Keratinocyte (primary cell): ENCODE results near the gene CD93. TPM values are rescaled to one million over a fixed set of nuclear protein-coding genes. Genes with fewer than 3 reads are reported as not detected.

Experiments used
- DNase-seq: peaks from one replicate; pipeline ENCODE4 v3.0.0-alpha.2; 2011; ENCODE audit warnings: low read depth, missing footprints, low spot score
- FAIRE-seq: peaks from 2 replicates; lab custom pipeline; 2011; peaks lifted over from hg19 to GRCh38; lab: Jason Lieb, UNC
- H2AFZ ChIP-seq: 2 replicates; pipeline ENCODE4 v1.6.0; 2012; ENCODE audit warnings: low read length, control low read depth, inconsistent platforms; ENCODE audit not compliant: control insufficient read depth
- H3K27ac ChIP-seq: 2 replicates; pipeline ENCODE4 v1.5.1; 2011; ENCODE audit warnings: low read length; ENCODE audit not compliant: control insufficient read depth, insufficient read depth
- H3K27me3 ChIP-seq: 3 replicates; pipeline ENCODE4 v1.6.0; 2011; ENCODE audit warnings: low read length; ENCODE audit not compliant: control insufficient read depth, insufficient read depth; ENCODE audit errors: extremely low read depth
- H3K36me3 ChIP-seq, 2 experiments: 2 replicates in 1 of 2; 3 replicates in 1 of 2; pipeline ENCODE4 v1.5.1; 2011; ENCODE audit warnings: low read length in 2 of 2, mild to moderate bottlenecking in 1 of 2; ENCODE audit not compliant: control insufficient read depth in 2 of 2, insufficient read depth in 2 of 2; ENCODE audit errors: extremely low read depth in 1 of 2
- H3K4me1 ChIP-seq: 3 replicates; pipeline ENCODE4 v1.5.1; 2011; ENCODE audit warnings: low read length; ENCODE audit not compliant: control insufficient read depth, insufficient read depth; ENCODE audit errors: extremely low read depth
- H3K4me2 ChIP-seq: 3 replicates; pipeline ENCODE4 v1.6.0; 2011; ENCODE audit warnings: low read depth, low read length; ENCODE audit not compliant: control insufficient read depth, insufficient read depth; ENCODE audit errors: extremely low read depth
- H3K4me3 ChIP-seq, 3 experiments: fragments of 200-600 bp in 1 of 3; sonication (generic) in 1 of 3; 2 replicates in 2 of 3; 3 replicates in 1 of 3; pipeline ENCODE4 v1.5.1; 2011 to 2016; ENCODE audit warnings: low read length in 3 of 3, mild to moderate bottlenecking in 3 of 3, control low read depth in 2 of 3, inconsistent platforms in 1 of 3, low read depth in 1 of 3, mixed read lengths in 1 of 3, mixed run types in 1 of 3, moderate library complexity in 1 of 3; ENCODE audit not compliant: control insufficient read depth in 2 of 3, insufficient read depth in 2 of 3; ENCODE audit errors: extremely low read depth in 1 of 3
- H3K79me2 ChIP-seq: 2 replicates; pipeline ENCODE4 v1.6.0; 2012; ENCODE audit warnings: low read length; ENCODE audit not compliant: control insufficient read depth, insufficient read depth
- H3K9ac ChIP-seq: 3 replicates; pipeline ENCODE4 v1.6.0; 2011; ENCODE audit warnings: low read length; ENCODE audit not compliant: control insufficient read depth, insufficient read depth; ENCODE audit errors: extremely low read depth
- H3K9me1 ChIP-seq: 3 replicates; pipeline ENCODE4 v1.6.0; 2011; ENCODE audit warnings: low read length; ENCODE audit not compliant: control insufficient read depth, insufficient read depth; ENCODE audit errors: extremely low read depth
- H3K9me3 ChIP-seq: 2 replicates; pipeline ENCODE4 v1.5.1; 2012; ENCODE audit warnings: low read depth, low read length; ENCODE audit not compliant: control insufficient read depth
- H4K20me1 ChIP-seq: 3 replicates; pipeline ENCODE4 v1.6.0; 2011; ENCODE audit warnings: low read length; ENCODE audit not compliant: control insufficient read depth, insufficient read depth; ENCODE audit errors: extremely low read depth
- EZH2 ChIP-seq: IDR thresholded peaks from one replicate; pipeline ENCODE4 v1.6.1; 2012; ENCODE audit warnings: inconsistent platforms, mild to moderate bottlenecking, low read length, moderate library complexity
- dilution Hi-C: fragments of 300-500 bp; cut with MboI; formaldehyde crosslinking; loops from one replicate; pipeline ENCODE4 v1.7.0; 2020; ENCODE audit warnings: low sequenced_read_pairs; ENCODE audit not compliant: extremely low pct_ligation_motif_present
- polyA plus RNA-seq, 5 experiments: library from polyadenylated mRNA; depleted of rRNA in 3 of 5; stranded (reverse) in 3 of 5; stranded (forward) in 1 of 5; unstranded in 1 of 5; fragments of >200 nt; gene quantifications; 1 replicate in 1 of 5; 2 replicates in 3 of 5; 3 replicates in 1 of 5; pipeline versions ENCODE4 v1.2.1 to v1.2.3, GENCODE V29; 2011 to 2012; ENCODE audit warnings: missing spikeins in 2 of 5, low read depth in 1 of 5, low replicate concordance in 1 of 5
- TF ChIP-seq, protein P1 (sequence below), 3 experiments: IDR thresholded peaks in 1 of 3; conservative IDR thresholded peaks in 1 of 3; optimal IDR thresholded peaks in 1 of 3; 2 replicates in 2 of 3; 3 replicates in 1 of 3; pipeline versions ENCODE3 to v1.5.1; 2011; ENCODE audit warnings: low read length in 3 of 3, mild to moderate bottlenecking in 3 of 3, moderate library complexity in 2 of 3, control low read depth in 1 of 3, inconsistent platforms in 1 of 3; ENCODE audit not compliant: insufficient read depth in 2 of 3; ENCODE audit errors: extremely low read depth in 1 of 3

The CD93 gene
- polyA plus RNA-seq, 1 donor (not counting 4 experiments of a cell fraction or from before 2014, with no cell fraction given), result not detected

DNA sequence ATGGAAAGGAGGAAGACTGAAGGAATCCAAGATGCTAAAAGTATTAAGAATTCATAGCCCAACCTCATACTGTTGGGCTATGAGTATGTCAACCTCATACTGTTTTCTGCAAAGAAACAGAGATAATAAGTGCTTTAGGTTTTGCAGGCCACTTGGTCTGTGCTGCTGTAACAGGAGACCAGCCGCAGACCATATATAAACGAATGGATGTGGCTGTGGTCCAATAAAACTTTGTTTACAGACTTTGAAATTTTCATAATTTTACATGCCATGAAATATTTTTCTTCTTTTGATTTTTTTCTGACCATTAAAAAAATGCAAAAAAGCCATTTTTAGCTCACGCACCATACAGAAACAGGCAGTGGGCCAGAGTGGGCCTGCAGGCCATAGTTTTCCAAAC is 23.0 kb downstream of the CD93 start:
- H3K79me2 ChIP-seq, result no peaks in the 10 kb centered on the region
- H3K36me3 ChIP-seq, result no peaks in the 10 kb centered on the region
- no peak overlapping the region for H3K9ac ChIP-seq
- H3K27me3 ChIP-seq, result no peaks in the 10 kb centered on the region
- no peak overlapping the region for H2AFZ ChIP-seq
- no peaks in the 10 kb centered on the region for H4K20me1 ChIP-seq
- dilution Hi-C loops, result no loop called here
- FAIRE-seq (no peak), DNase-seq (no peak)
- H3K4me2 ChIP-seq, result no peak overlapping the region
- H3K9me3 ChIP-seq, result no peaks in the 10 kb centered on the region
- H3K27ac ChIP-seq, result no peak overlapping the region
- no peak overlapping the region for H3K4me3 ChIP-seq
- no peak for TF ChIP-seq EZH2
- TF ChIP-seq, protein P1, sequence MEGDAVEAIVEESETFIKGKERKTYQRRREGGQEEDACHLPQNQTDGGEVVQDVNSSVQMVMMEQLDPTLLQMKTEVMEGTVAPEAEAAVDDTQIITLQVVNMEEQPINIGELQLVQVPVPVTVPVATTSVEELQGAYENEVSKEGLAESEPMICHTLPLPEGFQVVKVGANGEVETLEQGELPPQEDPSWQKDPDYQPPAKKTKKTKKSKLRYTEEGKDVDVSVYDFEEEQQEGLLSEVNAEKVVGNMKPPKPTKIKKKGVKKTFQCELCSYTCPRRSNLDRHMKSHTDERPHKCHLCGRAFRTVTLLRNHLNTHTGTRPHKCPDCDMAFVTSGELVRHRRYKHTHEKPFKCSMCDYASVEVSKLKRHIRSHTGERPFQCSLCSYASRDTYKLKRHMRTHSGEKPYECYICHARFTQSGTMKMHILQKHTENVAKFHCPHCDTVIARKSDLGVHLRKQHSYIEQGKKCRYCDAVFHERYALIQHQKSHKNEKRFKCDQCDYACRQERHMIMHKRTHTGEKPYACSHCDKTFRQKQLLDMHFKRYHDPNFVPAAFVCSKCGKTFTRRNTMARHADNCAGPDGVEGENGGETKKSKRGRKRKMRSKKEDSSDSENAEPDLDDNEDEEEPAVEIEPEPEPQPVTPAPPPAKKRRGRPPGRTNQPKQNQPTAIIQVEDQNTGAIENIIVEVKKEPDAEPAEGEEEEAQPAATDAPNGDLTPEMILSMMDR (optimal IDR thresholded peaks at IDR 0.05 in 1 of 3, IDR thresholded peaks at IDR 0.05 in 1 of 3, conservative IDR thresholded peaks at IDR 0.05 in 1 of 3; ENCODE audit: extremely low read depth in 1 of 3, insufficient read depth in 2 of 3, low read length in 3 of 3), result no peak
- H3K4me1 ChIP-seq, result no peaks in the 10 kb centered on the region
- no peaks in the 10 kb centered on the region for H3K9me1 ChIP-seq

DNA sequence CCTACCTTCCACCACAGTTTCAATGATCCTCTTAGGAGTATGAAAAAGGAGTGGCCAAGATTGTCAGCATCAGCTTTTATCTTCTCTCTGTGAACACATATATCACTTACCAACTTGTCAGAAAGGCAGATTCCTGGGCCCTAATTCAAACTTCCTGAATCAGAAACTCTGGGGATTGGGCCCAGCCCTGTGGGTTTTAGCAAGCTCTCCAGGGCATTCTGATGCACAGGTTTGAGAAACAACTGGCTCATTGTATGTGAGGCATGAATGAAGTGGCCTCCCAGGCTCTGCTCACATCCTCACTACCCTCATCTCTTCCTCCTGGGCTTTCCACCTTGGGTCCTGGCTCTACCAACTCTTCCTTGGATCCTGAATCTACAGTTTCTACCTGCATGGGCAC is 23.5 kb downstream of the CD93 start:
- DNase-seq, result no peak
- Histone ChIP-seq H2AFZ (no peak overlapping the region), H3K27me3 (no peaks in the 10 kb centered on the region), H3K4me1 (no peaks in the 10 kb centered on the region), H3K9ac (no peak overlapping the region), H4K20me1 (no peaks in the 10 kb centered on the region), H3K27ac (no peak overlapping the region), H3K4me2 (no peak overlapping the region), H3K9me3 (no peaks in the 10 kb centered on the region), H3K9me1 (no peaks in the 10 kb centered on the region), H3K4me3 (no peak overlapping the region), H3K79me2 (no peaks in the 10 kb centered on the region), H3K36me3 (no peaks in the 10 kb centered on the region)
- FAIRE-seq, result no peak
- TF ChIP-seq, protein P1 (optimal IDR thresholded peaks at IDR 0.05 in 1 of 3, IDR thresholded peaks at IDR 0.05 in 1 of 3, conservative IDR thresholded peaks at IDR 0.05 in 1 of 3; ENCODE audit: extremely low read depth in 1 of 3, insufficient read depth in 2 of 3, low read length in 3 of 3), result no peak
- TF ChIP-seq EZH2, result no peak
- dilution Hi-C loops, result no loop called here
